ENCODE results near the gene DAPK2. TPM values are rescaled to one million over a fixed set of nuclear protein-coding genes. Genes with fewer than 3 reads are reported as not detected.
"Not testable (repeated sequence)": the region's sequence is repeated elsewhere in the genome, so short reads cannot be mapped to it uniquely, and the experiment has no call there.

The DAPK2 gene
- total RNA-seq, 1 experiment from 2014 or later, result under 0.01 TPM

DNA sequence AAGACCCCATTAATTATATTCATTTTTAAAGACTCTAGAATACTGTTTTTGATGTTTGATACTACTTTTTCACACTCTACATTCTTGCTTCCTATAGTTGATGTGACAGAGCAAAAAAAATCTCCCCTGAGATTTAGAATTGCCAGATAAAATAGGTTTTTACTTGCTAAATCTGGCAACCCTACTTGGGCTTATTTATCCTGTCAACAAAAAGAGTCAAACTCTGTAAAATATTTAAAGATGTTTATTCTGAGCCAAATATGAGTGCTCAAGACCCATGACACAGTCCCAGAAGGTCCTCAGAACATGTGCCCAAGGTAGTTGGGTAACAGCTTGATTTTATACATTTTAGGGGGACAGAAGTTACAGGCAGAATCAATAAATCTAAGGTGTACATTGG lies 72.3 kb downstream of the DAPK2 start:
- DNase-seq (ENCODE audit: low read depth), result no peak

DNA sequence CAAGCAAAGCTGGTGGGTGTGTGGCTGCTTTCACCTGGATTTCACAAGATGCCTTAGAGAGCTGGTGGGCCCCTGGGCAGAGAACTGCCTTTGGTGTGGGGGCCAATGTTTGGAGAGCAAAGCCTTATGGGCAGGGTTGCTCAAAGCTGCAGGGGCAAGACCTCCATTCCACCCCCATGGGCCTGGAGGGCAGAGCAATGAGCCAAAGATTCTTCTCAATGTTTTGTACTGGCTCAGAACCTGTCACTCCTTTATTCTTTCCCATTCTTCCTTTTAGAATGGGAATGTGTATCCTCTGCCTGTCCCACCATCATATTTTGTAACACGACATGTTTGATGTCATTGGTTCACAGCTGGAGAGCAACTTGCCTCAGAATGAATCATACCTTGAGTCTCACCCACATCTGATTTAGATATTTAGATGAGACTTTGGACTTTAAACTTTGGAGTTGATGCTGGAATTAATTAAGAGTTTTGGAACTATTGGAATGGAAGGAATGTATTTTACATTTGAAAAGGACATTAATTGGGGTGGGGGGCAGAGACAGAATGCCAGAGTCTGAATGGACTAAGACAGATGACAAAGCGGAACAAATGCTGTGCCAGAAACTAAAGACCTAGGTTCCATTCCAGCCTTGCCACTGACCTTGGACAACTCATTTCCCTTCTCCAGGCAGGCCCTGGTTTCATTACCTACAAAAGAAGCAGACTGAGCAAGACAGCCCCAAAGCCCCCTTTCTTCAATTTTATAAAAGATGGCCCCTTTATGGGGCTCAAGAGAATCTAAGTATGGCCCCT lies 72.9 kb downstream of the DAPK2 start:
- DNase-seq (ENCODE audit: low read depth), result peak; percentile 15

DNA sequence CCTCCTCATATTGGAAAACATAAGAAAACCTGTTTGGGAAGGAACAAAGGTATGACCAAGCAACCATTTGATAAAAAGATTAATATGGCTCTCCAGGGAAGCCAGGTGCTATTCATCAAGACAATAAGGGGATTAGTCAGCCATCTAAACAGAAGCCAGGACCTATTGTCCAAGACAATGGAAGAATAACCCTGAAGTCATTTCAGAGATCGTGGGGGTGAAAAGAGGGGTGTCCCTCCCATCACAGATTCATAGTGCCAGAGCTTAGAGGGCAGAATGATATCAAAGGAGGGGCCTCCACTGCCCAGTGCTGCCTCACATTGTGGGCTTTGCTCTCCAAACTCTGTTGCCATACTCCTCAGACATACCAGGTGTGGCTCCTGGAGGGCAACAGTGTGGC lies 73.5 kb downstream of the DAPK2 start:
- DNase-seq (ENCODE audit: low read depth), result no peak

DNA sequence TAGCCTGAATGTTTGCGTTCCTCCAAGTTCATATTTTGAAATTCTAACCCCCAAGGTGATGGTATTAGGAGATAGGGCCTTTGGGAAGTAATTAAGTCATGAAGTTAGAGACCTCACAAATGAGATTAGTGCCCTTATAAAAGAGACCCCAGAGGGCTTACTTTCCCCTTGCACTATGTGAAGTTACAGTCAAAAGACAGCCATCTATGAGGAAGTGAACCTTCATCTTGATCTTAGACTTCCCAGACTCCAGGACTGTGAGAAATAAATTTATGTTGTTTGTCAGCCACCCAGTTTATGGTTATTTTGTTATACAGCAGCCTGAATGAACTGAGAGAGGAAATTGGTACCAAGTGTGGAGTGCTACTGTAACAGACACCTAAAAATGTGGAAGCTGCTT lies 74.4 kb downstream of the DAPK2 start:
- DNase-seq (ENCODE audit: low read depth), result no peak

DNA sequence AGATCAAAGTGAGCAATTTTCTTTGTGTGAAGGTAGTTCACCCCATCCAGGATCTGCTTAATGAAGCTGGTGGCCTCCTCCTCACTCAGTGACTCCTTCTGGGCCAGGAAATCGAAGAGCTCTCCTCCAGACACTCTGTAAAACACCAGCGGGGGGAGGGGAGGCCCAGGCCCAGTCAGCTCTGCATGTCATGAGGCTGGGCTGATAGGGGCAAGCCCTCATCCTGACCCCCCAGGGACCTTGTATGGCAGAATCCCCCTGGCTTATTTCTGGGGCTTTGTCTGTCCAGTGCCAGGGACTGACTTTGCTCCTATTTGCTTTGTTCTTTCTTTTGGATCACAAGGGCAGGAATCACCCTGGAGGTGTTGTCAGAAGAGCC lies 74.9 kb downstream of the DAPK2 start:
- no peak for DNase-seq (ENCODE audit: low read depth)

DNA sequence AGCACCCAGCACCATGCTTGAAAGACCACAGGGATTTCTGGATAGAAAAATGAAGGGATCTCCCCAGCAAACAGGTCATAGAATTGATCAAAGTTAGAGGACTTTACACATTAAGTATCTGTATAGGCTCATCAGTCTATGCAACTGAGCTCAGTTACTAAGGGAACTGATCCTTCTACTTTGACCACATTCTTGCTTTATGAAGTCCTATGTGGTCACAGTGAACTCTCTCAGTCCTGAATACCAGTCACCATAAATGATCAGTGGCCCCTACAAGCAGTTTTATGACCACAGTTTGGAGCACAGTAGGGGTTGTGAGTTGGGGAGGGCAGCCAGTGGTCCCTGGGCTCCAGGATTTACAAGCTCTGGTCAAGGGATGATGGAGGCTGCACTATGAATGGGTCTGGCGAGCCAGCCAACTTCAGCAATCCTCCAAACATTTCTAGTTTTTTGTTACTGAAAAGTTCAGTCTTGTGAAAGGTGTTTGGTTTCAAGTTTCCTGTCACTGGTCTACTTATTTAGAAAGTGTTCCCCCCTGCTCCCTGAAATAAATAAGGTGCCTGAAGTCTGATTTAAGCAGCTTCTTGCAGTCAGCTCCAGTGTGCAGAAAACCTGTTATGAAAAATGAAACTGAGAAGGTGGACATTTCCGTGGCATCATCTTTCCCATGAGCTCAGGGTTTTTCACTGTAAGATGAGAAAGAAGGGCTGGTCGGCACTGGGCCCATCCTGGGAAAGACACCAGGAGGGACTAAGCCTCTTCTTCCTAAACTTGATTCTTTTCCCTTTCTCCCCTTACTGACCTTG lies 75.5 kb downstream of the DAPK2 start:
- DNase-seq (ENCODE audit: low read depth), result no peak

DNA sequence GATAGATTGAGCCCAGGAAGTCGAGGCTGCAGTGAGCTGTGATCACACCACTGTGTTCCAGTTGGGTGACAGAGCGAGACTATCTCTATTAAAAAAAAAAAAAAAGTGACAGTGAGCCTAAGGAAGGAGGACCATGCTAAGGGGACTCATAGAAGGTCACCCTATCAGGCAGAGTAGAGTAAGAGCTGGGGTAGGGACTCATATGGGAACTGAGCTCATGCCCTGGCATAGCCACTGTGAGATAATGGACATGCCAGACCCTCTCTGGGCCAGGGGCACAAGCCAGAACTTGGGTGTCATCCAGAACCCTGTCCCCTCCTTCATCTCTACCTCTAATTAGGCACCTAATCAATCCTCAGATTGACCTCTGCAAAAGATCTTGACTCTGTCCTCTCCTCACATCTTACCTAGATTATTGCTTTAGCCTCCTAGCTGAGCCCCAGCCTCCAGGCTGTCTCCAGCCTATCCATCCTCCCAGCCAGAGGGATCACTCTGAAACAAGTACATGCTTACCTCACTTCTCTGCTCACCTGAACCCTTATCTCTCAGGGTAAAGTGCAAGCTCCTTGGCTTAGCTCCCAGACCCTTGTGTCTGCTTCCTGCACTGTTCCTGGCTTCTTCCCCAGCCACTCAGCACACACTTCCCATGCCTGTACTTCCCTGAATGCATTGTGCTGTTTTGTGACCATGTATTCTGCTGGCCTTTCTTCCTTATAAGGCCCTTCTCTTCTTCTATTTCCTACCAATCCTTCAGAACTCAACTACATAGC lies 76.4 kb downstream of the DAPK2 start:
- DNase-seq (ENCODE audit: low read depth), result no peak

DNA sequence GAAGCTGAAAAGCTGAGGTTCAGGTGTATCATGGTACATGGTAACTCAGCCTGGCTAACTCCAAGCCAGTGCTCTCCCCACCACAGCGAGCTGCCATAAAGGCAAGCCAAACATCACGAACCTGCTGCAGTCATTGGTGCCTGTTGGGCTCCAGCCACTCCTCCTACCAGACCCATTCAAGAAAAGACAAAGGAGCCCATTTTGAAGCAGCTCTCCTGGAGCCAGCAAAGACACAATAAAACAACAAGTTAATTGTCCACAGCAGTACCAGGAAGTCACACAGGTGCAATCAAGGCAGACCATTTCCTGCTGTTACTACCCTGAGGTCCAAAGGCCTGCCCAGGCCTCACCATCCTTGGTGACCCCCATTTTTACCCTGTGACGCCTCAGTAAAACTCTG lies 77.6 kb downstream of the DAPK2 start:
- DNase-seq (ENCODE audit: low read depth), result no peak

DNA sequence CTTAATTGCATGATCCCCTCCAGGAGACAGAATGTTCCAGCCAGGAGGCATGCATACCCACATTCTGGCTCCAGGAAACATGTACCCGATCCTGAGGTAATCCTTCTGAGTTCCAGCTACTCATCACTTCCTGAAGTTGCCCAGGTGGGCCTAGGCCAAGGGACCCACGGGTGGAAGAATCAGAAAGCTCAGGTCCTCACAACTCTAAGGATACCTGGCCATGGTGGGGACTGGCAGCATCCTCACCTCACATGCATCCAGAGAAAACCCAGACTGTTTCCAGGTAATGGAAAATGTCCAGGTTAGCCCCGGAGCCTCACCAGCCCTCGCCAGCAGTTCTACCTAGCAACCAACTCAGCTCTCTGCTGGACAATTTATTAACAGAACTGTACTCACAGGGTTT lies 78.2 kb downstream of the DAPK2 start:
- DNase-seq (ENCODE audit: low read depth), result no peak

DNA sequence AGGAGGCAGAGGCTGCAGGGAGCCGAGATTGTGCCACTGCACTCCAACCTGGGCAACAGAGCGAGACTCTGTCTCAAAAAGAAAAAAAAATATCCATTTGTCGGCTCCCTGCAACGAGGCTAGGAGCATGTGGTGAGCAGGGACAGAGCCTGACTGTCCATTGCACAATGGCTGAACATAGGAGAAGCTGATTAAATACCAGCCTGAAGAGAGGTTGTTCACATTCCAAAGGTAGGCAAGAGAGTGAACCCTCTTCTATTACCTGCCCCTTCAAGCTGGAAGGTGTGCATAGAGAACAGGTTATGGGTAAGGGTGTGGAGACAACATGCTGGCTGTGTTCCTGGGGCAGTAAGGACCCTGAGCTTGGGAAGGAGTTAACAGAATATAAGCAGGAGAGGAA lies 78.7 kb downstream of the DAPK2 start:
- no peak for DNase-seq (ENCODE audit: low read depth)

DNA sequence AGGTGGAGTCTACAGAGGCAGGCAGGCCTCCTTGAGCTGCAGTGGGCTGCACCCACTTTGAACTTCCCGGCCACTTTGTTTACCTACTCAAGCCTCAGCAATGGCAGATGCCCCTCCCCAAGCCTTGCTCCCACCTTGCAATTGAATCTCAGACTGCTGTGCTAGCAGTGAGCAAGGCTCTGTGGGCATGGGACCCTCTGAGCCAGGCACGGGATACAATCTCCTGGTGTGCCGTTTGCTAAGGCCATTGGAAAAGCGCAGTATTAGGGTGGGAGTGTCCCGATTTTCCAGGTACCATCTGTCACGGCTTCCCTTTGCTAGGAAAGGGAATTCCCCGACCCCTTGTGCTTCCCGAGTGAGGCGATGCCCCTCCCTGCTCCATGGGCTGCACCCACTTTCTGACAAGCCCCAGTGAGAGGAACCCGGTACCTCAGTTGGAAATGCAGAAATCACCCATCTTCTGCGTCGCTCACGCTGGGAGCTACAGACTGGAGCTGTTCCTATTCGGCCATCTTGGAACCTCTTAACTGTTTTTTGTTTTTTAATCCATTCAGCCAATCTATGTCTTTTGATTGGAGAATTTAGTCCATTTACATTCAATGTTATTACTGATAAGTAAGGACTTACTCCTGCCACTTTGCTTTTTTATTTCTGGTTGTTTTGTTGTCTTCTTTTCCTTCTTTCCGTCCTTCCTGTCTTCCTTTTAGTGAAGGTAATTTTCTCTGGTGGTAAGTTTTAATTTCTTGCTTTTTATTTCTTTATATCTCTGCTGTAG lies 83.2 kb downstream of the DAPK2 start:
- not testable (repeated sequence) for DNase-seq (ENCODE audit: low read depth)

DNA sequence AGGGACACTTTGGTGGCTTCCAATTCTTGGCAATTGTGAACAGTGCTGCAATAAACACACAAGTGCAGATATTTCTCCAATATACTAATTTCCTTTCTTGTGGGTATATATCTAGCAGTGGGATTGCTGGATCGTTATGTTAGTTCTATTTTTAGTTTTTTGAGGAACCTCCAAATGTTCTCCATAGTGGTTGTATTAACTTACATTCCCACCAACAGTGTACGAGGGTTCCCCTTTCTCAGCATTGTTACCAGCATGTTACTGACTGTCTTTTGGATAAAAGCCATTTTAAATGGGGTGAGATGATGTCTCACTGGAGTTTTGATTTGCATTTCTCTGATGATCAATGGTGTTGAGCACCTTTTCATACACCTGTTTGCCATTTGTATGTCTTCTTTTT lies 92.8 kb downstream of the DAPK2 start:
- no peak for DNase-seq (ENCODE audit: low read depth)

DNA sequence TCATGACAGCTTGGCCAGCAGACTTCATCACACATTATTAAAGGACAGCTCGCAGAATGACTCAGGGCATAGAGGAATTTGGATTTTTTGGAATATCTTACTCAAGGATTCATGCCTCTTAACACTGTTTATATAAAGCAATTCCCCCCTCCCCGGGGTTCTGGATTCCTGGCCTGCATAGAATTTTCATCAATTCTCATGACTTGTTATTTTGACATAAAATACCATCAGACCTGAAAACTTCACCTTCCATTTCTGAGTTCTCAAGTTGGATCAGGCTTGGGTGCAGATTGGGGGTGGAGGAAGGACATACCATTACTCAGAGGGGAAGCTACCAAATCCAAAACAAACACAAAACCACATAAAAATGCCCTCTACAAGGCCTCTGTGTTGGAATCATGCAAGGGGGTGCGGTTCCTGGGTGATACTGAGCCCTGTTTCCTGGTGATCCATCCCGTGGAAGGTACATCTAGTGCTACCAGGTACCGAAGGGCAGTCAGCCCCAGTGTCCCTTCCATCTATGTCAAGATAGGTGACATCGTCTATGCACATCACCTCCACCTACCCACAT lies 95.3 kb downstream of the DAPK2 start:
- peak; percentile 41 for DNase-seq (ENCODE audit: low read depth)

DNA sequence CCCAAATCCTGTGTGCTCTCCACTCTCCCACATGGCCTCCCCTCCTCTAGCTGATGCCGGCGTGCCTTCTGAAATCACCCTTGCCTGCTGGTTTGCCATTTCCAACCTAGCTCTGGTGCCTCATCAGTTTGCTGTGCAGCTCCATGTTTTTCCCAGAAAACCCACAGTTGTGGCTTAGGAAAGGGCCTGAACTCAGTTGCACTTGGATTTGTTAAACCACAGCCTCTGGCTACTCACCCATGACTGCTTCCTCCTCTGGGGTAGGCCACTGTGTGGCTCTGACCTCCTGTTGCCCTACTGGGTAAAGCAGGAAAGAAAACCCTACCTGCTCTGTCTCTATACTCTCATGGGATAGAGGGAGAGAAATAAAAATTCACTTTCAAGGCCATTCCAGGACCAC lies 97.3 kb downstream of the DAPK2 start:
- DNase-seq (ENCODE audit: low read depth), result peak; percentile 7

DNA sequence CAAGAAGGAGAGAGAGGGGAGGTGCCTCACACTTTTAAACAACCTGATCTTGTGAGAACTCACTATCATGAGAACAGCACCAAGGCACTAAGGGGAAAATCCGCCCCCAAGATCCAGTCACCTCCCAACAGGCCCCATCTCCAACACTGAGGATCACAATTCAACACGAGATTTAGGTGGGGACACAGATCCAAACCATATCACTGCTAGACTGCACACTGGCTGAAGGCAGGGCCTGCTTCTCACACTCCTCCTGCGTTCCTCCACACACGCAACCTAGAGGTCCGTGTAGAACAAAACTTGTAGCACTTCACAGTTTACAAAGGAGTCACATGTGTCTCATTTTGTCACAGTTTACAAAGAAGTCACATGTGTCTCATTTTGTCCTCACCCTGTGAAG lies 97.8 kb downstream of the DAPK2 start:
- no peak for DNase-seq (ENCODE audit: low read depth)

DNA sequence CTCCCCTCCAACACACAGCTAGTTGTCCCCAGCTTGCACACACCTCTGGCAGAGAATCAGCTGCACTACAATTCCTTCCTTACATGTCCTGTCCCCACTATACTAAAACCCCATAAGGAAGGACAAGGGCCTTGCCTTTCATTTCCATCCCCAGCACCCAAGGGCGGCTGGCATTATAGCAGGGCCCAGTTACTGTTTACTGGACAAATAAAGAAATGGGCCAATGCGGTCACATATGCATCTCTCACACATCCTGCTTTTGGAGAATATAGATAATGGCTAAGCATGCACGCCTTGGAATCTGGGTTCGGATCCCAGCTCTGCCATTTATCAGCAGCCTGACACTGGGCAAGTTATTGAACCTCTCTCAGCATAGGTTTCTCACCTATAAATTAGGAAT lies 99.1 kb downstream of the DAPK2 start:
- no peak for DNase-seq (ENCODE audit: low read depth)

DNA sequence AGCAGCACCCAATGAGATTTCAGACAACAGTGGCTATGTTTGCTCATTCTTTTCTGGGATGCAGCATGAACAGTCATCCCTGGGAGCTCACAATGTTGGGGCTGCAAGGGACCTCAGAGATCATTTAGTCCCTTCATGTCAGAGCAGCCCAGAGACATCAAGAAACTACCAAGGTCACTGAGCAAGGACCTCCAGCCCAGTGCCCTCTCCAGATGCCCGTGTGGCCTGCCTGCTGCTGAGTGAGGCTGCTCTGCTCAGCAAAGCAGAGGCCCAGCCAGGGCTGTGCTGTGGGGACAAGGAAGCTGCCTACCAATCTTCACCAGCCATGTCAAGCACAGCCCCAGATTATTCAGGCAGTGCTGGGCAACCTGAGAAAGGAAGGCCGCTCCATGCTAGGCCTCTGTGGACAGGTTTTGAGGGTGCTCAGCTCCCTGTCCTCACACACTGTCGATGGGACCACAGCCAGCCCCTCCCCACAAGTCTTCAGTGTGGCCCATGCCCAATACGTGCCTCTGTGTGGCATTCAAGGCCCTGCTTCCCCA lies 99.7 kb downstream of the DAPK2 start:
- DNase-seq (ENCODE audit: low read depth), result no peak

DNA sequence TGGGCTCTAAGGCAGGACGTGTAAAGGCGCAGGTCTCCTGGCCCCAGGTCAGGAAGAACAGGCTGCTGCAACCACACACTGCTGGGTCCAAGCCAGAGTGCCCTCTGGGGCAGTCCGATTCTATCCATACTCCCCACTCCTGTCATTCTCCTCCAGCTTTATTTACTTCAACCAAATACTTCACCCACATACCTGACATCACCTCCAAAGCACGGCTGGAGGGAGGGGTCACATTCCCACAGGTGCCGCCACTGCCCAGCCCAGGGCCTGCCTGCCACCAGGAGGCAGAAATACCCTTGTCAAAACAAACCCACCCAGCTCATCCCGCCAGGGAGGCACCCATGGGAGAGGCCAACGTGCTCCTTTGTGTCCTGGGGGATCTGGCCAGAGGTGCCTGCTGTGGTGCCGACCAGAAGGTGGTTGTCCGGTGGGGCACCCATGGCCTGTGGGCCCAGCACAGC lies 100.4 kb downstream of the DAPK2 start:
- peak; percentile 12 for DNase-seq (ENCODE audit: low read depth)

DNA sequence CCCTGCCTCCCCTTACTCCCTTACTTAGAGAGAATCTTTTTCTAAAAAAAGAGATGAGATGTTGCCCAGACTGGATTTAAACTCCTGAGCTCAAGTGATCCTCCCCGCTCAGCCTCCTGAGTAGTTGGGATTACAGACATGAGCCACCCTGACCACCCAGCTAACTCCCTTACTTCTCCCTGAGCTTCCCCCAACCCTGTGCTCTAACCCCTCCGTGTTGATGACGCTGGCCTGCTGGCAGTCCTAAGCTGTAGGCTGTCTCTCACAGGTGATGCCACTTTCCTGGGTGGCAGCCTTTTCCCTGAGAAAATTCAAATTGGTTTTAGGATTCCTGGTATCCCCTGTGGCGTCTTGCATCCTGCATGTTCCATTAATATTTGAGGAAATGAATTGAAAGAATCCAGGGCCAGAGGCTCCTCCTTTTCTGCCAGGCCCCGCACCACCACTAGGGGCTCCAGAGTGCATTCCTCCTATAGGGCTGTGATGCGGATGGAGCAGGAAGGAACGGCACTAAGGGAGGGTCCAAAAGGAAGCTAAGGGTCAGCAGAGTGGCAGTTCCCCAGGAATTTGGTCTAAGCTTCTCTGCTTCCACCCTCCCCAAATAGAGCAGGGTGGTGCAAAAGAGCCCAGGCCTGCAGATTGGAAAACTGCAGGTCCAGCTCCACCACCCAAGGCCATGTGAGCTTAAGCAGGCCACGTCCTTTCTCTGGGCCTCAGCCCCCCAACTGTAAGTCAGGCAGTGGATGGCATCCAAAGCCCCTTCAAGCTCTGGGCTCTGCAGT lies 101.1 kb downstream of the DAPK2 start:
- DNase-seq (ENCODE audit: low read depth), result peak; percentile 51

DNA sequence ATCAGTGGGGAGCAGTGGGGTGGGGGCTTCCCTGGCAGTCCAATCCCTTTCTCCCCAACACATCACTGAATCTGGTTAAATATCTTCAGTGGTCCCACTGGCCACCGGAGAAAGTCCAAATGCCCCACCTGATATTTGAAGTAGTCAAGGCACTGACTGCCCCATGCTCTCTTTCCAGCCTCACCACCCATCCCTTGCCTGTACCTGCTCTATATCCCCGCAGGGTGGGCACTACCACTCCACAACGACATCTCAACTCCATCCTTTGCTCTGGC lies 101.7 kb downstream of the DAPK2 start:
- no peak for DNase-seq (ENCODE audit: low read depth)

Measured in RPMI7951 (cell line).